H1 (cell line): ENCODE results near the gene ARHGAP28. TPM values are rescaled to one million over a fixed set of nuclear protein-coding genes. Genes with fewer than 3 reads are reported as not detected.

Source experiments
- CHD1 ChIP-seq: IDR thresholded peaks from 2 replicates; pipeline ENCODE4 v1.6.1; 2012; ENCODE audit warnings: low read depth, low read length, improper control_type of control experiment
- CHD7 ChIP-seq: fragments of 300-600 bp; sonication (generic); IDR thresholded peaks from 2 replicates; pipeline ENCODE4 v1.7.1; 2012; ENCODE audit warnings: low read length, moderate library complexity, mild to moderate bottlenecking, inconsistent platforms; ENCODE audit not compliant: insufficient replicate concordance
- EP300 ChIP-seq, 2 experiments: IDR thresholded peaks; 1 replicate in 1 of 2; 2 replicates in 1 of 2; pipeline ENCODE4 v1.6.1; 2011 to 2012; ENCODE audit warnings: low read depth in 2 of 2, low read length in 2 of 2, mild to moderate bottlenecking in 2 of 2, borderline replicate concordance in 1 of 2, inconsistent platforms in 1 of 2, moderate library complexity in 1 of 2
- GABPA ChIP-seq: IDR thresholded peaks from 2 replicates; pipeline ENCODE4 v1.6.1; 2011; ENCODE audit warnings: mild to moderate bottlenecking, low read length, moderate library complexity, borderline replicate concordance; ENCODE audit not compliant: insufficient read depth
- SAP30 ChIP-seq: fragments of 300-600 bp; sonication (generic); IDR thresholded peaks from 2 replicates; pipeline ENCODE4 v1.7.1; 2012; ENCODE audit warnings: low read length, moderate library complexity, mild to moderate bottlenecking, inconsistent platforms; ENCODE audit not compliant: insufficient read depth, insufficient replicate concordance
- SIX5 ChIP-seq: IDR thresholded peaks from 2 replicates; pipeline ENCODE4 v1.6.1; 2011; ENCODE audit warnings: mild to moderate bottlenecking, low read depth, low read length
- SP1 ChIP-seq: IDR thresholded peaks from 2 replicates; pipeline ENCODE4 v1.6.1; 2011; ENCODE audit warnings: low read depth, low read length
- SP4 ChIP-seq: IDR thresholded peaks from 2 replicates; pipeline ENCODE4 v1.6.1; 2012; ENCODE audit warnings: low read length, inconsistent platforms
- SUZ12 ChIP-seq: fragments of 200-600 bp; sonication (generic); IDR thresholded peaks from 2 replicates; pipeline ENCODE4 v1.6.1; 2012; ENCODE audit warnings: mild to moderate bottlenecking, inconsistent platforms, low read length, moderate library complexity, mixed read lengths
- TAF7 ChIP-seq: optimal IDR thresholded peaks from 2 replicates; pipeline ENCODE3; 2011; ENCODE audit warnings: low read depth, mild to moderate bottlenecking, inconsistent platforms, low read length, moderate library complexity, borderline replicate concordance
- polyA plus RNA-seq, 7 experiments: library from polyadenylated mRNA; depleted of rRNA in 3 of 7; stranded (reverse) in 5 of 7; unstranded in 2 of 7; fragments of >200 nt in 5 of 7; fragments of 200-250 nt in 2 of 7; gene quantifications; 1 replicate in 5 of 7; 2 replicates in 1 of 7; 4 replicates in 1 of 7; pipeline versions ENCODE4 v1.2.1 to v1.2.3, GENCODE V29; 2011 to 2013; ENCODE audit warnings: missing spikeins in 2 of 7, mixed read lengths in 2 of 7
- total RNA-seq: library from RNA; stranded (reverse); fragmentation: NEBNext Ultra II Directional; extraction: Animal tissue kit (Norgen Biotek cat#: 25700); gene quantifications from 2 replicates; pipeline ENCODE4 v1.2.1, GENCODE V29; 2021

Gene ARHGAP28
- total and polyA plus RNA-seq, 2 of the 8 experiments (the other 6 are each of a cell fraction or from before 2014, with no cell fraction given): 2.9 to 14.4 TPM

DNA sequence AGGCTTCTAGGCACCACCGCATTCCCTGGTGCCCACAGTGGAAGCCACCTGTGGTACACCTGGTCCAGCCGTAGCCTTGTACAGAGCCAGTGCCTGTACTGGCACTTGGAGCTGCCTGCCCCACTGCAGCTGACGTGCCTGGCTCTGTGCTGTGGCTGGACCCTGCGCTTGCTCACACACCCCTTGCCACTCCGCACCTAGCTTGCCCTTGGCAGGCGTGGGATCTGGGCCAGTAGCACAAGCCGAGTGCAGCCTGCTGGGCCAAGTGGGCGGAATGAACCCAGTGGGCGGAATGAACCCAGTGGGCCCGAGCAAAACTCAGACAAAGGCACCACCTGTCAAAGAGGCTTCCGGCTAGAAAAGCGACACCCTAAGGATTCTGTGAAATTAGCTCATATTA is 126.3 kb downstream of the ARHGAP28 start (continued):
- no peak for TF ChIP-seq CHD7
- TF ChIP-seq SIX5: no peak
- no peak for TF ChIP-seq SP1
- no peak for TF ChIP-seq EP300 (IDR thresholded peaks at IDR 0.05; ENCODE audit: borderline replicate concordance in 1 of 2, low read depth in 2 of 2, low read length in 2 of 2)
- TF ChIP-seq CHD1: no peak
- no peak for TF ChIP-seq SAP30
- TF ChIP-seq SUZ12: no peak
- TF ChIP-seq SP4: no peak
- TF ChIP-seq TAF7: no peak
- TF ChIP-seq GABPA: no peak
- TF ChIP-seq, all 59 proteins: peak for 0
